ENCODE results near the gene CHST3.
"Not testable (repeated sequence)": the region's sequence is repeated elsewhere in the genome, so short reads cannot be mapped to it uniquely, and the experiment has no call there.

Gene CHST3

GRCh38 chr10:72031706-72032105 lies 67.5 kb downstream of the CHST3 start (continued):
- TF ChIP-seq, protein P1, sequence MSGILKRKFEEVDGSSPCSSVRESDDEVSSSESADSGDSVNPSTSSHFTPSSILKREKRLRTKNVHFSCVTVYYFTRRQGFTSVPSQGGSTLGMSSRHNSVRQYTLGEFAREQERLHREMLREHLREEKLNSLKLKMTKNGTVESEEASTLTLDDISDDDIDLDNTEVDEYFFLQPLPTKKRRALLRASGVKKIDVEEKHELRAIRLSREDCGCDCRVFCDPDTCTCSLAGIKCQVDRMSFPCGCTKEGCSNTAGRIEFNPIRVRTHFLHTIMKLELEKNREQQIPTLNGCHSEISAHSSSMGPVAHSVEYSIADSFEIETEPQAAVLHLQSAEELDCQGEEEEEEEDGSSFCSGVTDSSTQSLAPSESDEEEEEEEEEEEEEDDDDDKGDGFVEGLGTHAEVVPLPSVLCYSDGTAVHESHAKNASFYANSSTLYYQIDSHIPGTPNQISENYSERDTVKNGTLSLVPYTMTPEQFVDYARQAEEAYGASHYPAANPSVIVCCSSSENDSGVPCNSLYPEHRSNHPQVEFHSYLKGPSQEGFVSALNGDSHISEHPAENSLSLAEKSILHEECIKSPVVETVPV (CRISPR knock-in tag; IDR thresholded peaks at IDR 0.05), result no peak
- TF ChIP-seq ISL1 (CRISPR knock-in tag; IDR thresholded peaks at IDR 0.05), result no peak
- TF ChIP-seq BACH2 (CRISPR knock-in tag; IDR thresholded peaks at IDR 0.05; ENCODE audit: borderline replicate concordance), result no peak
- TF ChIP-seq PPARA (CRISPR knock-in tag; IDR thresholded peaks at IDR 0.05; ENCODE audit: borderline replicate concordance), result no peak
- TF ChIP-seq ZC3H10 (CRISPR knock-in tag; IDR thresholded peaks at IDR 0.05), result no peak
- no peak for TF ChIP-seq TOX (CRISPR knock-in tag; IDR thresholded peaks at IDR 0.05; ENCODE audit: borderline replicate concordance)
- TF ChIP-seq POU6F1 (CRISPR knock-in tag; IDR thresholded peaks at IDR 0.05; ENCODE audit: borderline replicate concordance, low read depth), result no peak

DNA sequence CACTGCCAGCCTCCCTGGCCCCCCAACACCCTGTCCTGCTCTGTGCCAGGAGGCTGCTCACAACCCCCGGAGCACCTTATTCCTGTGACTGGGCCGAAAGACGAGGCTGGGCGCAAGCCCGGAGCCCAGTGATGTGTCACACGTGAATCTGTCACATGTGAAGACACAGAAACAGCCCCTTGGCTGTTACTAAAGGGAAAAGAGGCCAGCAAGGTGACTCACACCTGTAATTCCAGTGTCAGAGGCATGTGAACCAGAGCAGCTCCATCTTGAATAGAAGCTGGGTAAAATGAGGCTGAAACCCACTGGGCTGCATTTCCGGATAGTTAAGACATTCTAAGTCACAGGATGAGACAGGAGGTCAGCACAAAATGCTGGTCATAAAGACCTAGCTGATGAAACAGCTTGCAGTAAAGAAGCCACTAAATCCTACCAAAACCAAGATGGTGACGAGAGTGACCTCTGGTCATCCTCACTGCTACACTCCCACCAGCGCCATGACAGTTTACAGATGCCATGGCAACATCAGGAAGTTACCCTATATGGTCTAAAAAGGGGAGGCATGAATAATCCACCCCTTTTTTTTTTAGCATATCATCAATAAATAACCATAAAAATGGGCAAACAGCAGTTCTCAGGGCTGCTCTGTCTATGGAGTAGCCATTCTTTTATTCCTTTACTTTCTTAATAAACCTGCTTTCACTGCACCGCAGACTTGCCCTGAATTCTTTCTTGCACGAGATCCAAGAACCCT lies 68.4 kb downstream of the CHST3 start:
- not testable (repeated sequence) for ATAC-seq

DNA sequence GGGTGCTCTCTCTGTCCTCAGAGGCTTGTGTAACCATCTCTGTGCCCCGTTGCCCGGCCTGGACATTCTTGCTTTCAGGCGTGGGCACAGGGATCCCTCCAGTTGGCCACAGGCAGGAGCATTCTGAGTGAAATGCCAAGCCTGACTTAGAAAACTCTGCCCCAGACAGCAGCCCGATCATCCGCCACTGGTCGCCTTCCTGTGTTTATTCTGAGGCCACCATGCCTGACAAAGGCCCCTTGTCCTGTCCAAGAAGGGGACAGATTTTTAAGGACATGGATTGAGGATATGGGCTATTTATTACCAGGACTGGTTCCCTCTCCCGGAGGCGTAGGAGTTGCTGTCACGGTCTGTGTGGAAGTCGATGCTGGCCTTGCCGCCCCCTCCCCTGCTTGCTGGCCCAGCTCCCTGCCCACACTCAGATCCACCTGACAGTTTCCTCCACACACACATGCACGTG lies 69.9 kb downstream of the CHST3 start:
- TF ChIP-seq, protein P1 (CRISPR knock-in tag; IDR thresholded peaks at IDR 0.05), result no peak
- TF ChIP-seq ZFP3 (CRISPR knock-in tag; IDR thresholded peaks at IDR 0.05), result no peak
- TF ChIP-seq GLIS3 (CRISPR knock-in tag; IDR thresholded peaks at IDR 0.05), result no peak
- TF ChIP-seq TOX (CRISPR knock-in tag; IDR thresholded peaks at IDR 0.05; ENCODE audit: borderline replicate concordance), result no peak
- no peak for TF ChIP-seq OSR1 (CRISPR knock-in tag; IDR thresholded peaks at IDR 0.05)
- TF ChIP-seq ZC3H10 (CRISPR knock-in tag; IDR thresholded peaks at IDR 0.05), result no peak
- no peak for TF ChIP-seq TSHZ2 (CRISPR knock-in tag; IDR thresholded peaks at IDR 0.05)
- TF ChIP-seq ZNF565 (CRISPR knock-in tag; conservative IDR thresholded peaks at IDR 0.05; ENCODE audit: low read depth), result no peak
- no peak for TF ChIP-seq SNAI2 (CRISPR knock-in tag; IDR thresholded peaks at IDR 0.05)
- TF ChIP-seq ZNF70 (CRISPR knock-in tag; IDR thresholded peaks at IDR 0.05), result no peak
- TF ChIP-seq PPARA (CRISPR knock-in tag; IDR thresholded peaks at IDR 0.05; ENCODE audit: borderline replicate concordance), result no peak
- TF ChIP-seq CSDC2 (CRISPR knock-in tag; IDR thresholded peaks at IDR 0.05), result no peak
- no peak for TF ChIP-seq PATZ1 (CRISPR knock-in tag; IDR thresholded peaks at IDR 0.05; ENCODE audit: borderline replicate concordance)
- TF ChIP-seq, protein P2, sequence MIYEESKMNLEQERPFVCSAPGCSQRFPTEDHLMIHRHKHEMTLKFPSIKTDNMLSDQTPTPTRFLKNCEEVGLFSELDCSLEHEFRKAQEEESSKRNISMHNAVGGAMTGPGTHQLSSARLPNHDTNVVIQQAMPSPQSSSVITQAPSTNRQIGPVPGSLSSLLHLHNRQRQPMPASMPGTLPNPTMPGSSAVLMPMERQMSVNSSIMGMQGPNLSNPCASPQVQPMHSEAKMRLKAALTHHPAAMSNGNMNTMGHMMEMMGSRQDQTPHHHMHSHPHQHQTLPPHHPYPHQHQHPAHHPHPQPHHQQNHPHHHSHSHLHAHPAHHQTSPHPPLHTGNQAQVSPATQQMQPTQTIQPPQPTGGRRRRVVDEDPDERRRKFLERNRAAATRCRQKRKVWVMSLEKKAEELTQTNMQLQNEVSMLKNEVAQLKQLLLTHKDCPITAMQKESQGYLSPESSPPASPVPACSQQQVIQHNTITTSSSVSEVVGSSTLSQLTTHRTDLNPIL (CRISPR knock-in tag; IDR thresholded peaks at IDR 0.05; ENCODE audit: low read depth), result no peak
- TF ChIP-seq ESRRG (CRISPR knock-in tag; IDR thresholded peaks at IDR 0.05), result no peak
- TF ChIP-seq POU6F1 (CRISPR knock-in tag; IDR thresholded peaks at IDR 0.05; ENCODE audit: borderline replicate concordance, low read depth), result no peak
- TF ChIP-seq ZNF8 (CRISPR knock-in tag; IDR thresholded peaks at IDR 0.05), result no peak
- no peak for TF ChIP-seq ZFP30 (CRISPR knock-in tag; IDR thresholded peaks at IDR 0.05)
- no peak for TF ChIP-seq ISL1 (CRISPR knock-in tag; IDR thresholded peaks at IDR 0.05)
- TF ChIP-seq BACH2 (CRISPR knock-in tag; IDR thresholded peaks at IDR 0.05; ENCODE audit: borderline replicate concordance), result no peak
- no peak for ATAC-seq

All from SK-N-SH treated with all-trans-retinoic acid at 6 μM for 48 hours (cell line).